GM12878 (cell line): ENCODE results near the gene GRIK1. TPM values are rescaled to one million over a fixed set of nuclear protein-coding genes. Genes with fewer than 3 reads are reported as not detected.
A peak's percentile ranks its signal among the peaks of the same experiment; 100 is the strongest.

Source experiments
- ATAC-seq: fragments of 200-7000 bp; cut with Tn5 transposase; 3 replicates; pipeline ENCODE4 v1.9.1; 2020; ENCODE audit warnings: mild to moderate bottlenecking, moderate library complexity
- BruUV-seq: library from RNA; stranded (reverse); fragments of 400-500 nt; replicated peaks from 2 replicates; lab custom pipeline; 2021; lab: Mats Ljungman, UMichigan
- CTCF ChIA-PET: fragments of 300-600 bp; sonication (Branson Sonifier 250); formaldehyde crosslinking; extraction: SDS; loops from one replicate; lab custom pipeline; 2021; ENCODE audit warnings: inconsistent platforms; lab: Yijun Ruan, JAX
- POLR2A ChIA-PET: fragments of 350-600 bp; formaldehyde crosslinking; extraction: SDS; loops from one replicate; lab custom pipeline; 2021; ENCODE audit warnings: inconsistent platforms; lab: Charles Lee
- RAD21 ChIA-PET: fragments of 300-600 bp; sonication (Branson Sonifier 250); formaldehyde crosslinking; loops from one replicate; lab custom pipeline; 2023; ENCODE audit warnings: antibody characterized with exemption; ENCODE audit not compliant: unreplicated experiment; lab: Charles Lee
- SMC1A ChIA-PET: fragments of 300-600 bp; sonication (Branson Sonifier 250); formaldehyde crosslinking; loops from one replicate; lab custom pipeline; 2023; ENCODE audit not compliant: unreplicated experiment, uncharacterized antibody; lab: Charles Lee
- DNase-seq: peaks from one replicate; pipeline ENCODE4 v3.0.0-alpha.2; 2011; ENCODE audit warnings: low read depth, low spot score
- FAIRE-seq: peaks from 3 replicates; lab custom pipeline; 2011; peaks lifted over from hg19 to GRCh38; lab: Jason Lieb, UNC
- H2AFZ ChIP-seq: 2 replicates; pipeline ENCODE4 v1.6.0; 2011; ENCODE audit warnings: low read depth, low read length, control low read depth; ENCODE audit not compliant: control insufficient read depth
- H3K27ac ChIP-seq: 2 replicates; pipeline ENCODE4 v1.5.1; 2011; ENCODE audit warnings: control low read depth; ENCODE audit not compliant: control insufficient read depth, insufficient read depth
- H3K27me3 ChIP-seq, 2 experiments: replicated peaks in 1 of 2; 2 replicates each; pipeline versions ENCODE4 v1.6.0 to v1.6.1; 2011; ENCODE audit warnings: low read length in 1 of 2; ENCODE audit not compliant: control insufficient read depth in 2 of 2, insufficient read depth in 2 of 2
- H3K36me3 ChIP-seq, 2 experiments: 2 replicates each; pipeline ENCODE4 v1.5.1; 2011; ENCODE audit warnings: low read length in 1 of 2; ENCODE audit not compliant: control insufficient read depth in 2 of 2, insufficient read depth in 2 of 2
- H3K4me1 ChIP-seq: 2 replicates; pipeline ENCODE4 v1.6.1; 2011; ENCODE audit warnings: mild to moderate bottlenecking, low read length, moderate library complexity, mixed read lengths; ENCODE audit not compliant: control insufficient read depth, insufficient read depth
- H3K4me2 ChIP-seq: 2 replicates; pipeline ENCODE4 v1.6.0; 2011; ENCODE audit warnings: control low read depth; ENCODE audit not compliant: control insufficient read depth, insufficient read depth
- H3K4me3 ChIP-seq: fragments of 200-600 bp; sonication (generic); 2 replicates; pipeline ENCODE4 v1.5.1; 2016
- H3K79me2 ChIP-seq: 2 replicates; pipeline ENCODE4 v1.6.0; 2011; ENCODE audit warnings: low read length; ENCODE audit not compliant: control insufficient read depth, insufficient read depth
- H3K9ac ChIP-seq: 2 replicates; pipeline ENCODE4 v1.8.0; 2011; ENCODE audit warnings: low read length, control low read depth, mixed read lengths; ENCODE audit not compliant: control insufficient read depth, insufficient read depth
- H3K9me3 ChIP-seq: replicated peaks from 3 replicates; pipeline ENCODE4 v1.5.1; 2011; ENCODE audit warnings: mild to moderate bottlenecking, low read length; ENCODE audit not compliant: control insufficient read depth, insufficient read depth
- H4K20me1 ChIP-seq: 2 replicates; pipeline ENCODE4 v1.6.0; 2011; ENCODE audit not compliant: control insufficient read depth, insufficient read depth
- BMI1 ChIP-seq: fragments of 450-650 bp; IDR thresholded peaks from 2 replicates; pipeline ENCODE4 v1.6.1; 2016; ENCODE audit warnings: mild to moderate bottlenecking, moderate library complexity, borderline replicate concordance
- DPF2 ChIP-seq: fragments of 450-650 bp; IDR thresholded peaks from 2 replicates; pipeline ENCODE4 v1.6.1; 2017; ENCODE audit warnings: mild to moderate bottlenecking
- EP300 ChIP-seq, 2 experiments: fragments of 150-350 bp in 1 of 2; IDR thresholded peaks; 2 replicates each; pipeline ENCODE4 v1.6.1; 2011 to 2012; ENCODE audit warnings: low read depth in 2 of 2, low read length in 2 of 2, borderline replicate concordance in 1 of 2, improper control_type of control experiment in 1 of 2, inconsistent platforms in 1 of 2; ENCODE audit not compliant: control insufficient read depth in 1 of 2
- IKZF1 ChIP-seq: fragments of 450-650 bp; conservative IDR thresholded peaks from 2 replicates; pipeline ENCODE4 v1.6.1; 2017; ENCODE audit warnings: antibody characterized with exemption, mild to moderate bottlenecking
- IKZF2 ChIP-seq, 2 experiments: fragments of 450-650 bp; IDR thresholded peaks; 2 replicates each; pipeline ENCODE4 v1.6.1; 2017; ENCODE audit warnings: mild to moderate bottlenecking in 2 of 2, moderate library complexity in 2 of 2
- JUNB ChIP-seq: IDR thresholded peaks from 2 replicates; pipeline ENCODE4 v1.6.1; 2016; ENCODE audit warnings: antibody characterized with exemption, mild to moderate bottlenecking
- LARP7 ChIP-seq: fragments of 450-650 bp; IDR thresholded peaks from 2 replicates; pipeline ENCODE4 v1.6.1; 2017; ENCODE audit warnings: mild to moderate bottlenecking
- MYB ChIP-seq: fragments of 150-350 bp; IDR thresholded peaks from 2 replicates; pipeline ENCODE4 v1.6.1; 2014; ENCODE audit warnings: mild to moderate bottlenecking, low read depth, low read length, borderline replicate concordance
- POLR2AphosphoS2 ChIP-seq: IDR thresholded peaks from 2 replicates; pipeline ENCODE4 v1.6.1; 2011; ENCODE audit warnings: low read depth, mild to moderate bottlenecking, low read length, improper control_type of control experiment, moderate library complexity
- SMAD5 ChIP-seq: IDR thresholded peaks from 2 replicates; pipeline ENCODE4 v1.6.1; 2016; ENCODE audit warnings: antibody characterized with exemption, low read depth
- ZNF24 ChIP-seq: fragments of 450-650 bp; IDR thresholded peaks from 2 replicates; pipeline ENCODE4 v1.6.1; 2017; ENCODE audit warnings: antibody characterized with exemption, mild to moderate bottlenecking
- WGBS: methylation state at CpG from one replicate; pipeline ENCODE4 v1.1.6; 2016; ENCODE audit warnings: low lambda C conversion rate; ENCODE audit not compliant: insufficient replicate concordance, insufficient coverage; ENCODE audit errors: missing lambda C conversion rate; 5-methylcytosine and 5-hydroxymethylcytosine counted together
- in situ Hi-C: fragments of 300-500 bp; cut with MboI; formaldehyde crosslinking; loops from 9 replicates; pipeline ENCODE4 v1.14.3; 2018; ENCODE audit warnings: mixed read lengths
- intact Hi-C: fragments of 100-400 bp; cut with micrococcal nuclease; formaldehyde crosslinking; loops from one replicate; pipeline ENCODE4 v1.14.2; 2022; ENCODE audit not compliant: unreplicated experiment
- polyA plus RNA-seq, 11 experiments: library from polyadenylated mRNA; depleted of rRNA in 4 of 11; unstranded in 6 of 11; stranded (reverse) in 5 of 11; fragments of >200 nt; fragmentation: Nextera tagmentation in 4 of 11; fragmentation: Illumina TruSeq in 1 of 11; extraction: Ambion mirVana in 4 of 11; extraction: Trizol in 1 of 11; gene quantifications; 1 replicate in 1 of 11; 2 replicates in 10 of 11; pipeline versions ENCODE4 v1.2.1 to v1.2.3, GENCODE V29; 2011 to 2016; ENCODE audit warnings: inconsistent platforms in 2 of 11, missing spikeins in 2 of 11, low read depth in 1 of 11
- total RNA-seq, 4 experiments: library from RNA; depleted of rRNA in 3 of 4; stranded (reverse); fragments of >200 nt in 3 of 4; fragmentation: Illumina TruSeq in 1 of 4; extraction: Trizol in 1 of 4; gene quantifications; 2 replicates each; pipeline versions ENCODE4 v1.2.1 to v1.2.3, GENCODE V29; 2013 to 2021
- TF ChIP-seq, protein P1 (sequence below): IDR thresholded peaks from 2 replicates; pipeline ENCODE4 v1.6.1; 2012; ENCODE audit warnings: improper control_type of control experiment, low read depth, low read length; ENCODE audit not compliant: insufficient replicate concordance
- TF ChIP-seq, protein P2 (sequence below): fragments of 450-650 bp; formaldehyde crosslinking; IDR thresholded peaks from 2 replicates; pipeline ENCODE4 v1.4.0; 2022; ENCODE audit warnings: mild to moderate bottlenecking, moderate library complexity

GRIK1 gene
- total and polyA plus RNA-seq, 10 of the 15 experiments (the other 5 are each of a cell fraction or from before 2014, with no cell fraction given), result 0.05 to 0.13 (median 0.09) TPM; not detected in 7

DNA sequence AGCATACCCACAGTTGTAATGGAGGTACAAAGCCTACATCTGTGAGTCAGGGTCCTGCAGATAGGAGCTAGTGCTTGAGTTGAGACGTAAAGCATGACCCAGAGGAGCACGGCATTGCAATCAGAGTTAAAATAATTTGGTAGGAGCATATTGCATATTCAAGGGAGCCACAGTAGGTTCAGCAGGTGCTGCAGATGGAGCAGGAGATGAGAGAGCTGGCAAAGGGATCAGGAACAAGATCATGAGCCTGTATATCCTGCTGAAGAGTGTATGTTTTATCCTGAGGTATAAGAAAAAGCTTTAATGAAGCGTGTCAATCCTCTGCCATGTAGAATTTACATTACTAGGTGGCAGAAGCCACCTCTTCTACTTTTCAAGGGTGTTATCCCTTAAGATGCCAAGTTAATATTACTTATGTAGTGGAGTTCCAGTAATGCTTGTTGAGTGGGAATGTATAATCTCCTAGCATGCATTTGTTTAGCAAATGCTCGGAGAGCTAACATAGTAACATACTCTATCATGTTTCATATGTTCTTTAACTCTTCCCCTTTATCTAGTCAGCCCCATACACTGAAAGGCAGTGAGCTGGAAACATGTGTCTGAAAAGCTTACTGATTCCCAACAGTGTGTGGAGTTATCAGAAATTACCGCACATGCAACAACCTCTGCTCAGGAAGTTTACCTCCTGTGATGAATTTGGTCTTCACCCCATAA is 300.3 kb downstream of the GRIK1 start (continued):
- TF ChIP-seq, protein P1, sequence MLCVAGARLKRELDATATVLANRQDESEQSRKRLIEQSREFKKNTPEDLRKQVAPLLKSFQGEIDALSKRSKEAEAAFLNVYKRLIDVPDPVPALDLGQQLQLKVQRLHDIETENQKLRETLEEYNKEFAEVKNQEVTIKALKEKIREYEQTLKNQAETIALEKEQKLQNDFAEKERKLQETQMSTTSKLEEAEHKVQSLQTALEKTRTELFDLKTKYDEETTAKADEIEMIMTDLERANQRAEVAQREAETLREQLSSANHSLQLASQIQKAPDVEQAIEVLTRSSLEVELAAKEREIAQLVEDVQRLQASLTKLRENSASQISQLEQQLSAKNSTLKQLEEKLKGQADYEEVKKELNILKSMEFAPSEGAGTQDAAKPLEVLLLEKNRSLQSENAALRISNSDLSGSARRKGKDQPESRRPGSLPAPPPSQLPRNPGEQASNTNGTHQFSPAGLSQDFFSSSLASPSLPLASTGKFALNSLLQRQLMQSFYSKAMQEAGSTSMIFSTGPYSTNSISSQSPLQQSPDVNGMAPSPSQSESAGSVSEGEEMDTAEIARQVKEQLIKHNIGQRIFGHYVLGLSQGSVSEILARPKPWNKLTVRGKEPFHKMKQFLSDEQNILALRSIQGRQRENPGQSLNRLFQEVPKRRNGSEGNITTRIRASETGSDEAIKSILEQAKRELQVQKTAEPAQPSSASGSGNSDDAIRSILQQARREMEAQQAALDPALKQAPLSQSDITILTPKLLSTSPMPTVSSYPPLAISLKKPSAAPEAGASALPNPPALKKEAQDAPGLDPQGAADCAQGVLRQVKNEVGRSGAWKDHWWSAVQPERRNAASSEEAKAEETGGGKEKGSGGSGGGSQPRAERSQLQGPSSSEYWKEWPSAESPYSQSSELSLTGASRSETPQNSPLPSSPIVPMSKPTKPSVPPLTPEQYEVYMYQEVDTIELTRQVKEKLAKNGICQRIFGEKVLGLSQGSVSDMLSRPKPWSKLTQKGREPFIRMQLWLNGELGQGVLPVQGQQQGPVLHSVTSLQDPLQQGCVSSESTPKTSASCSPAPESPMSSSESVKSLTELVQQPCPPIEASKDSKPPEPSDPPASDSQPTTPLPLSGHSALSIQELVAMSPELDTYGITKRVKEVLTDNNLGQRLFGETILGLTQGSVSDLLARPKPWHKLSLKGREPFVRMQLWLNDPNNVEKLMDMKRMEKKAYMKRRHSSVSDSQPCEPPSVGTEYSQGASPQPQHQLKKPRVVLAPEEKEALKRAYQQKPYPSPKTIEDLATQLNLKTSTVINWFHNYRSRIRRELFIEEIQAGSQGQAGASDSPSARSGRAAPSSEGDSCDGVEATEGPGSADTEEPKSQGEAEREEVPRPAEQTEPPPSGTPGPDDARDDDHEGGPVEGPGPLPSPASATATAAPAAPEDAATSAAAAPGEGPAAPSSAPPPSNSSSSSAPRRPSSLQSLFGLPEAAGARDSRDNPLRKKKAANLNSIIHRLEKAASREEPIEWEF, result no peak
- TF ChIP-seq POLR2AphosphoS2 (no peak), MYB (no peak)

DNA sequence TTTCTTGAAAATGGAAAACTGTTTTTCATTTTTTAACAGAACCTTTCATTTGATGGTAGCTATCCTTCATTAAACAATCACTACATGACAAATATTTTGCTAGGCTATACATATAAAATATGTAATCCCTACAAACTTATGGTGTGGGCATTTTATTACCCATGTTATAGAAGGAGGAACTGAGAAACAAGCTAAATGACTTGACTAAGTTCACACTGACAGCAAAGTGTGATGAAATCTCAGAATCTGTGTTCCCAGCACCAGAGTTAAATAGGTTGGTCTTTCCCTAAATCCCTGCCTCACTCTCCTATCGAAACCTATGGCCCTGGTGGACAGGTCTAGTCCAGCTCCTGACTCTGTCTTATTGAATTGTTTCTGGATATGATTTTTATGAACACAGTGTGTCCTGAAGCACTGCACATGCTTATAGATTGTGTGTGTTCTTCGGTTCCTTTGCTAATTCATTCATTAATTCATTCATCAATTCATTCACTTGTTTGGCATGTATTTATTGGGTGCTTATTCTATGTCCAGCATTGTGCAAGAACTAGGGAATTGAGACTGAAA is 301.0 kb downstream of the GRIK1 start:
- FAIRE-seq, result no peak
- WGBS, result 50% methylated on average over 2 of the region's 2 CpGs
- Histone ChIP-seq H3K79me2 (no peaks in the 10 kb centered on the region), H2AFZ (no peak overlapping the region), H3K27ac (peak overlapping the region; percentile 56), H4K20me1 (no peaks in the 10 kb centered on the region), H3K36me3 (no peaks in the 10 kb centered on the region), H3K9ac (no peak overlapping the region), H3K4me1 (peaks cover 15% of the 10 kb centered on the region), H3K4me2 (no peak overlapping the region), H3K4me3 (no peak overlapping the region), H3K27me3 (no peaks in the 10 kb centered on the region), H3K9me3 (no peaks in the 10 kb centered on the region; the same call in 2 of the 3 replicates)
- BruUV-seq, result no TSS peak
- ATAC-seq, result peak; percentile 81
- POLR2A ChIA-PET, result no interaction called here
- CTCF ChIA-PET, result interaction anchor here (1.1 kb wide), 1 partner anchor 210 kb away, joined by 3 read pairs; no protein-coding TSS in a partner anchor
- RAD21 ChIA-PET, result no interaction called here
- intact Hi-C loops, result no loop called here
- in situ Hi-C loops, result no loop called here
- DNase-seq, result no peak
- SMC1A ChIA-PET, result interaction anchor here (1.1 kb wide), 1 partner anchor 10 kb away, joined by 3 read pairs; no protein-coding TSS in a partner anchor
- peak; percentile 31; the same call in 1 of the 2 replicates for TF ChIP-seq IKZF1
- peak; percentile 44 to 58; a peak in 3 of 4 replicates for TF ChIP-seq IKZF2 (IDR thresholded peaks at IDR 0.05)
- TF ChIP-seq EP300 (IDR thresholded peaks at IDR 0.05; ENCODE audit: borderline replicate concordance in 1 of 2, control insufficient read depth in 1 of 2, low read depth in 2 of 2, low read length in 2 of 2), result peak in 1 of 2 experiments; percentile 70; a peak in 1 of 4 replicates
- TF ChIP-seq SMAD5, result no peak
- TF ChIP-seq BMI1, result 0 out of 2 replicates have a peak, but pooled peaks have one; percentile 16
- no peak for TF ChIP-seq LARP7
- TF ChIP-seq, protein P2, sequence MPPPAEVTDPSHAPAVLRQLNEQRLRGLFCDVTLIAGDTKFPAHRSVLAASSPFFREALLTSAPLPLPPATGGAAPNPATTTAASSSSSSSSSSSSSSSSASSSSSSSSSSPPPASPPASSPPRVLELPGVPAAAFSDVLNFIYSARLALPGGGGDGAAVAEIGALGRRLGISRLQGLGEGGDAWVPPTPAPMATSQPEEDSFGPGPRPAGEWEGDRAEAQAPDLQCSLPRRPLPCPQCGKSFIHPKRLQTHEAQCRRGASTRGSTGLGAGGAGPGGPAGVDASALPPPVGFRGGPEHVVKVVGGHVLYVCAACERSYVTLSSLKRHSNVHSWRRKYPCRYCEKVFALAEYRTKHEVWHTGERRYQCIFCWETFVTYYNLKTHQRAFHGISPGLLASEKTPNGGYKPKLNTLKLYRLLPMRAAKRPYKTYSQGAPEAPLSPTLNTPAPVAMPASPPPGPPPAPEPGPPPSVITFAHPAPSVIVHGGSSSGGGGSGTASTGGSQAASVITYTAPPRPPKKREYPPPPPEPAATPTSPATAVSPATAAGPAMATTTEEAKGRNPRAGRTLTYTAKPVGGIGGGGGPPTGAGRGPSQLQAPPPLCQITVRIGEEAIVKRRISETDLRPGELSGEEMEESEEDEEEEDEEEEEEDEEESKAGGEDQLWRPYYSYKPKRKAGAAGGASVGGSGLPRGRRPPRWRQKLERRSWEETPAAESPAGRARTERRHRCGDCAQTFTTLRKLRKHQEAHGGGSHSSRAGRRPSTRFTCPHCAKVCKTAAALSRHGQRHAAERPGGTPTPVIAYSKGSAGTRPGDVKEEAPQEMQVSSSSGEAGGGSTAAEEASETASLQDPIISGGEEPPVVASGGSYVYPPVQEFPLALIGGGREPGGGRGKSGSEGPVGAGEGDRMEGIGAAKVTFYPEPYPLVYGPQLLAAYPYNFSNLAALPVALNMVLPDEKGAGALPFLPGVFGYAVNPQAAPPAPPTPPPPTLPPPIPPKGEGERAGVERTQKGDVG, result no peak
- TF ChIP-seq ZNF24, result peak; percentile 56; the same call in 1 of the 2 replicates
- peak; percentile 48; the same call in 1 of the 2 replicates for TF ChIP-seq DPF2
- TF ChIP-seq JUNB, result peak; percentile 65; the same call in 1 of the 2 replicates
